ENCODE measurements around the gene FOXJ1. TPM values are rescaled to one million over a fixed set of nuclear protein-coding genes. Genes with fewer than 3 reads are reported as not detected.

The FOXJ1 gene
- total RNA-seq, 1 experiment from 2014 or later: 4.0 TPM

DNA sequence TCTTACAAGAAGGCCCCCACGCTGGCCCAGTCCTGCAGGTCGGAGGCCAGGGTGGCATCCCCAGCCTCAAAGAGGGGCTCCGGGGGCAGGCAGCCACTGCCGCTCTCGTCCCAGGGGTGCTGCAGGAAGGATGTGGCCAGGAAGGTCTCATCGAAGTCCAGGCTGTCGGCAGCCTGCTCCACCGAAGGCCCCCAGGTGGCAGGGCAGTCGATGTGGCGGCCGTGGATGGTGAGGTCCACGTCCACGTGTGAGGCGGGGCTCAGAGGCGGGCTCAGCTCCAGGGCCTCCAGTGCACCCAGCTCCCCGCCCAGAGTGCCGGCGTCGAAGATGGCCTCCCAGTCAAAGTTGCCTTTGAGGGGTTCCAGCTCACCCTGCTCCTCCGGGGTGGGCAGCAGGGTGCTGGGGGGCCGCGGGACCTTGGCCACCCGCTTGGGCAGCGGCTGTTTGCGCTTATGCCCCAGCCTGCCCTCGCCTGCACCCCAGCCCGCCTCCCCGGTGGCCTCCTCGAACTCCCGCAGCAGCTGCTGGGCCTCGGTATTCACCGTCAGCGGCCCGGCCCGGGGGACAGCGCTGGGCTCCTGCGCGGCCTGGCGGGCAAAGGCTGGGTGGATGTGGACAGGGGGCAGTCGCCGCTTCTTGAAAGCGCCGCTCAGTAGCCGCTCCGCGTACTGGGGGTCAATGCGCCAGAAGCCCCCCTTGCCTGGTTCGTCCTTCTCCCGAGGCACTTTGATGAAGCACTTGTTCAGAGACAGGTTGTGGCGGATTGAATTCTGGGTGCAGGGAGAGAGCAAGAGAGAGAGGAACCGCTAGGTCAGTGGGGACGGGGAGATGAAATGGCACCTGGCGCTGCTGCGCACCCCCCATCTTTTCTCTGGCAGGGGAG, 3.5 kb downstream of the FOXJ1 start:
- no peak overlapping the region for H3K9ac ChIP-seq (ENCODE audit: extremely low read depth, insufficient read length, low read length)
- Mint-ChIP-seq H3K27me3 (ENCODE audit: low read depth) (peaks cover 75% of the 10 kb centered on the region), H3K27ac (no peak overlapping the region), H3K9me3 (peaks cover 1 to 3% of the 10 kb centered on the region in 2 experiments; a peak in 3 of 5 replicates), H3K36me3 (ENCODE audit: insufficient read depth in 1 of 3, low read depth in 3 of 3) (no peaks in the 10 kb centered on the region), H3K4me3 (peak overlapping the region; percentile 69 to 81), H3K4me1 (peaks cover 65 to 80% of the 10 kb centered on the region in 2 experiments)
- no peak overlapping the region for H3K56ac ChIP-seq (ENCODE audit: insufficient read length, low read depth, low read length)
- H3K4me2 ChIP-seq (ENCODE audit: insufficient read depth, insufficient read length, low read length): peak overlapping the region; percentile 84
- H2BK12ac ChIP-seq (ENCODE audit: insufficient read length, low read depth, low read length): no peak overlapping the region
- H3K27ac ChIP-seq (ENCODE audit: insufficient read length, low read depth, low read length): no peak overlapping the region
- no peaks in the 10 kb centered on the region for H3K9me3 ChIP-seq (ENCODE audit: control insufficient read depth, low read depth, low read length)
- peak; percentile 63 for DNase-seq
- H4K20me1 ChIP-seq (ENCODE audit: control insufficient read depth, insufficient read depth, insufficient read length): no peaks in the 10 kb centered on the region
- TF ChIP-seq, protein P1, sequence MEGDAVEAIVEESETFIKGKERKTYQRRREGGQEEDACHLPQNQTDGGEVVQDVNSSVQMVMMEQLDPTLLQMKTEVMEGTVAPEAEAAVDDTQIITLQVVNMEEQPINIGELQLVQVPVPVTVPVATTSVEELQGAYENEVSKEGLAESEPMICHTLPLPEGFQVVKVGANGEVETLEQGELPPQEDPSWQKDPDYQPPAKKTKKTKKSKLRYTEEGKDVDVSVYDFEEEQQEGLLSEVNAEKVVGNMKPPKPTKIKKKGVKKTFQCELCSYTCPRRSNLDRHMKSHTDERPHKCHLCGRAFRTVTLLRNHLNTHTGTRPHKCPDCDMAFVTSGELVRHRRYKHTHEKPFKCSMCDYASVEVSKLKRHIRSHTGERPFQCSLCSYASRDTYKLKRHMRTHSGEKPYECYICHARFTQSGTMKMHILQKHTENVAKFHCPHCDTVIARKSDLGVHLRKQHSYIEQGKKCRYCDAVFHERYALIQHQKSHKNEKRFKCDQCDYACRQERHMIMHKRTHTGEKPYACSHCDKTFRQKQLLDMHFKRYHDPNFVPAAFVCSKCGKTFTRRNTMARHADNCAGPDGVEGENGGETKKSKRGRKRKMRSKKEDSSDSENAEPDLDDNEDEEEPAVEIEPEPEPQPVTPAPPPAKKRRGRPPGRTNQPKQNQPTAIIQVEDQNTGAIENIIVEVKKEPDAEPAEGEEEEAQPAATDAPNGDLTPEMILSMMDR (conservative IDR thresholded peaks at IDR 0.05): no peak
- H2AK5ac ChIP-seq (ENCODE audit: insufficient read length, low read length): no peak overlapping the region
- no peak overlapping the region for H4K8ac ChIP-seq (replicated peaks; ENCODE audit: insufficient read length, low read depth, low read length)
- no peak overlapping the region for H2BK120ac ChIP-seq (ENCODE audit: low read depth, low read length, poor library complexity, severe bottlenecking)
- H3K79me2 ChIP-seq (ENCODE audit: insufficient read depth, low read length): no peaks in the 10 kb centered on the region
- no peak overlapping the region for H3K23ac ChIP-seq (ENCODE audit: insufficient read length, low read depth, low read length)
- no peak overlapping the region for H4K5ac ChIP-seq (ENCODE audit: insufficient read length, low read depth, low read length)
- H2AFZ ChIP-seq (ENCODE audit: low read length): no peak overlapping the region
- H3K4me1 ChIP-seq (ENCODE audit: insufficient read depth, low read length): peaks cover 8% of the 10 kb centered on the region; the same call in 1 of the 2 replicates
- no peak overlapping the region for H3K18ac ChIP-seq (ENCODE audit: insufficient read length, low read depth, low read length)
- H3K79me1 ChIP-seq (ENCODE audit: insufficient read depth, low read depth, low read length, poor library complexity, severe bottlenecking): no peaks in the 10 kb centered on the region
- H3K14ac ChIP-seq (ENCODE audit: insufficient read depth, low read length): no peak overlapping the region
- H2BK15ac ChIP-seq (ENCODE audit: low read depth, low read length): no peak overlapping the region
- peaks cover 51% of the 10 kb centered on the region for H3K23me2 ChIP-seq (ENCODE audit: insufficient read length, low read depth, low read length, poor library complexity, severe bottlenecking)
- no peak overlapping the region for H2BK5ac ChIP-seq (ENCODE audit: insufficient read length, low read length)
- H3K27me3 ChIP-seq (ENCODE audit: insufficient read depth, low read length): peaks cover 42% of the 10 kb centered on the region
- no peak overlapping the region for H4K91ac ChIP-seq (ENCODE audit: insufficient read length, low read depth, low read length)
- no peak overlapping the region for H2BK20ac ChIP-seq (ENCODE audit: low read depth, low read length, poor library complexity, severe bottlenecking)
- WGBS (ENCODE audit: extremely low coverage, insufficient read length, low lambda C conversion rate): no CpG with 5 or more reads among the region's 54 CpGs
- H3K4ac ChIP-seq (ENCODE audit: low read depth, low read length): no peak overlapping the region
- no peak overlapping the region for H3T11ph ChIP-seq (ENCODE audit: low read length)

Measured in H9 (cell line).